Neural crest cell (in vitro differentiated cells): Measurements from ENCODE around the gene SPRN. TPM values are rescaled to one million over a fixed set of nuclear protein-coding genes. Genes with fewer than 3 reads are reported as not detected.

Experiments used
- DNase-seq: peaks from one replicate; pipeline ENCODE4 v3.0.0; 2021; ENCODE audit warnings: low read depth, mixed read lengths, low spot score
- H3K27ac Mint-ChIP-seq: one replicate; pipeline ENCODE4 v1.8.0; 2021; ENCODE audit warnings: mild to moderate bottlenecking, mixed read lengths; ENCODE audit not compliant: unreplicated experiment
- H3K27me3 Mint-ChIP-seq: 2 replicates; pipeline ENCODE4 v1.8.0; 2021; ENCODE audit warnings: low read depth, mild to moderate bottlenecking, mixed read lengths
- H3K36me3 Mint-ChIP-seq: 2 replicates; pipeline ENCODE4 v1.8.0; 2021; ENCODE audit warnings: low read depth, mild to moderate bottlenecking, mixed read lengths
- H3K4me1 Mint-ChIP-seq: 2 replicates; pipeline ENCODE4 v1.8.0; 2021; ENCODE audit warnings: mixed read lengths
- H3K4me3 Mint-ChIP-seq: one replicate; pipeline ENCODE4 v1.8.0; 2021; ENCODE audit warnings: mild to moderate bottlenecking, mixed read lengths
- H3K9me3 Mint-ChIP-seq: 2 replicates; pipeline ENCODE4 v1.8.0; 2021; ENCODE audit warnings: mixed read lengths
- CTCF ChIP-seq: fragments of 200-600 bp; sonication (generic); conservative IDR thresholded peaks from 2 replicates; pipeline ENCODE4 v1.5.0; 2021; ENCODE audit warnings: antibody characterized with exemption, mild to moderate bottlenecking
- total RNA-seq: library from RNA; stranded (reverse); gene quantifications from 2 replicates; pipeline ENCODE4 v1.2.1, GENCODE V29; 2021

Gene SPRN
- total RNA-seq, 1 donor from 2014 or later = 0.37 TPM

- TF ChIP-seq CTCF = no peak
- no peak for DNase-seq
- peaks cover 13% of the 10 kb centered on the region for H3K36me3 Mint-ChIP-seq
- no peak overlapping the region for H3K27ac Mint-ChIP-seq
- H3K4me3 Mint-ChIP-seq = no peak overlapping the region
- no peaks in the 10 kb centered on the region for H3K4me1 Mint-ChIP-seq
- no peaks in the 10 kb centered on the region for H3K27me3 Mint-ChIP-seq
- peaks cover 19% of the 10 kb centered on the region for H3K9me3 Mint-ChIP-seq
Measured at GRCh38 chr10:133466683-133467275, 42.4 kb upstream of the SPRN start.

GRCh38 chr10:133465950-133466474, 41.6 kb upstream of the SPRN start:
- Mint-ChIP-seq H3K4me1 (no peaks in the 10 kb centered on the region), H3K4me3 (no peak overlapping the region), H3K27me3 (no peaks in the 10 kb centered on the region), H3K27ac (no peak overlapping the region), H3K36me3 (peaks cover 18% of the 10 kb centered on the region), H3K9me3 (peaks cover 22% of the 10 kb centered on the region)
- DNase-seq = no peak
- no peak for TF ChIP-seq CTCF

GRCh38 chr10:133465191-133465949, 40.9 kb upstream of the SPRN start:
- Mint-ChIP-seq H3K4me3 (no peak overlapping the region), H3K27me3 (no peaks in the 10 kb centered on the region), H3K36me3 (peaks cover 16% of the 10 kb centered on the region), H3K27ac (no peak overlapping the region), H3K9me3 (peaks cover 22% of the 10 kb centered on the region), H3K4me1 (no peaks in the 10 kb centered on the region)
- no peak for DNase-seq
- TF ChIP-seq CTCF = no peak

GRCh38 chr10:133464582-133465031, 40.2 kb upstream of the SPRN start:
- TF ChIP-seq CTCF = no peak
- no peaks in the 10 kb centered on the region for H3K27me3 Mint-ChIP-seq
- peaks cover 19% of the 10 kb centered on the region for H3K9me3 Mint-ChIP-seq
- H3K4me1 Mint-ChIP-seq = no peaks in the 10 kb centered on the region
- H3K4me3 Mint-ChIP-seq = no peak overlapping the region
- no peak for DNase-seq
- H3K36me3 Mint-ChIP-seq = peaks cover 16% of the 10 kb centered on the region
- no peak overlapping the region for H3K27ac Mint-ChIP-seq

- TF ChIP-seq CTCF = no peak
- Mint-ChIP-seq H3K27me3 (no peaks in the 10 kb centered on the region), H3K36me3 (peaks cover 10% of the 10 kb centered on the region), H3K9me3 (peaks cover 19% of the 10 kb centered on the region), H3K27ac (no peak overlapping the region), H3K4me1 (no peaks in the 10 kb centered on the region), H3K4me3 (no peak overlapping the region)
- DNase-seq = no peak
Measured at GRCh38 chr10:133462512-133463305, 38.3 kb upstream of the SPRN start.
